ENCODE measurements around the gene TDRD7. TPM values are rescaled to one million over a fixed set of nuclear protein-coding genes. Genes with fewer than 3 reads are reported as not detected.

TDRD7 gene
- total RNA-seq, 3 donors from 2014 or later (not counting 1 experiment from before 2014, with no cell fraction given), result 9.8 to 16.4 (median 16.3) TPM

DNA sequence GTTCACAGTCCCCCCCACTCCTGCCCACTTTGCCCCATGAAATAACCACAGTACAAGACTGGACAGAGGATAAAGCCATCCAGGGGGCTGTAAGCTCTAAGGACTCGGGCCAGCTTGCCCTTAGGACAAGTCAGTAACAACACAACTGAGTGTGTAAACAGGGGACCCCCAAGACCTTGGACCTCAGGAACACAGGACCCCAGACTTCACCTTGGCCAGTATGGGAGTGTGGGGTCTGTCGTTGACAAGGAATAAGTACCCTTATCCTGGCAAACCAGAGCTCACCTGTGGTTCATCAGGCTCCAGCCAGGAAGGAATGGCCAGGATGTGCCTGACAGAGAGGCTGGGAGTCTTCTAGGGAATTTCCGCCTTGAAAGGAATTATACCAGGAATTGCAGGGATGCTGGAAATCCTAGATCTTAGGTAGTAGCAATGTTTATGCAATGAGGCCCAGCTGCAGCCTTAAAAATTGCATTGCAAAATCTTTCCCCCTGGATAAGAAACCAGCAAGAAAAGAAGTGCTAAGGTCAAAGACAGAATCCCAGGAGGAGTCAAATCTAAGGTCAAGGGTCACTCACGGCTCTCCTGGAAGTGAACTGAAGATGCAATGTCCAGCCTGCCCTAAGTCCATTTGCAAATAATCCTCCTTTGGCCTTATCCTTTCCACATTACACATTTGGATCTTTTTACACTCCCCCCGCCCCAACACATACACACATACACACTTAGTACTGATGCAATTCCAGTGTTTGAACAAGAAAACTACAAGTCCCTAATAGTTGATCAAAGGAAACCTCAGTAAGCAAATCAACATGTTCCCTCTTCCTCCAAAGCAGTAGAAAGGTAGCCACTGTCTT is 27.3 kb upstream of the TDRD7 start:
- no peak for ATAC-seq
- H3K4me1 ChIP-seq (ENCODE audit: control insufficient read depth, insufficient read depth, low read length), result peaks cover 28% of the 10 kb centered on the region
- H3K36me3 ChIP-seq (ENCODE audit: control insufficient read depth, insufficient read depth, low read length), result no peaks in the 10 kb centered on the region
- H3K4me3 ChIP-seq (ENCODE audit: low read length), result no peak overlapping the region
- H3K27ac ChIP-seq (ENCODE audit: low read length), result no peak overlapping the region
- no peaks in the 10 kb centered on the region for H3K9me3 ChIP-seq (ENCODE audit: control insufficient read depth, insufficient read depth, low read length)
- no peak overlapping the region for H3K4me3 Mint-ChIP-seq
- intact Hi-C loops (cut with micrococcal nuclease), result no loop called here
- no peaks in the 10 kb centered on the region for H3K36me3 Mint-ChIP-seq
- H3K27ac Mint-ChIP-seq, result no peak overlapping the region
- peaks cover 6 to 7% of the 10 kb centered on the region in 2 donors for H3K27me3 Mint-ChIP-seq (ENCODE audit: low read depth in 2 of 2)
- H3K9me3 Mint-ChIP-seq, result no peaks in the 10 kb centered on the region
- H3K27me3 ChIP-seq (ENCODE audit: control insufficient read depth, insufficient read depth, low read length), result peaks cover 2% of the 10 kb centered on the region
- WGBS (ENCODE audit: insufficient coverage), result 81% methylated on average over 5 of the region's 5 CpGs
- peaks cover 0 to 17% of the 10 kb centered on the region in 2 donors for H3K4me1 Mint-ChIP-seq
- TF ChIP-seq, protein P1, sequence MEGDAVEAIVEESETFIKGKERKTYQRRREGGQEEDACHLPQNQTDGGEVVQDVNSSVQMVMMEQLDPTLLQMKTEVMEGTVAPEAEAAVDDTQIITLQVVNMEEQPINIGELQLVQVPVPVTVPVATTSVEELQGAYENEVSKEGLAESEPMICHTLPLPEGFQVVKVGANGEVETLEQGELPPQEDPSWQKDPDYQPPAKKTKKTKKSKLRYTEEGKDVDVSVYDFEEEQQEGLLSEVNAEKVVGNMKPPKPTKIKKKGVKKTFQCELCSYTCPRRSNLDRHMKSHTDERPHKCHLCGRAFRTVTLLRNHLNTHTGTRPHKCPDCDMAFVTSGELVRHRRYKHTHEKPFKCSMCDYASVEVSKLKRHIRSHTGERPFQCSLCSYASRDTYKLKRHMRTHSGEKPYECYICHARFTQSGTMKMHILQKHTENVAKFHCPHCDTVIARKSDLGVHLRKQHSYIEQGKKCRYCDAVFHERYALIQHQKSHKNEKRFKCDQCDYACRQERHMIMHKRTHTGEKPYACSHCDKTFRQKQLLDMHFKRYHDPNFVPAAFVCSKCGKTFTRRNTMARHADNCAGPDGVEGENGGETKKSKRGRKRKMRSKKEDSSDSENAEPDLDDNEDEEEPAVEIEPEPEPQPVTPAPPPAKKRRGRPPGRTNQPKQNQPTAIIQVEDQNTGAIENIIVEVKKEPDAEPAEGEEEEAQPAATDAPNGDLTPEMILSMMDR (IDR thresholded peaks at IDR 0.05), result no peak
- DNase-seq, result no peak

DNA sequence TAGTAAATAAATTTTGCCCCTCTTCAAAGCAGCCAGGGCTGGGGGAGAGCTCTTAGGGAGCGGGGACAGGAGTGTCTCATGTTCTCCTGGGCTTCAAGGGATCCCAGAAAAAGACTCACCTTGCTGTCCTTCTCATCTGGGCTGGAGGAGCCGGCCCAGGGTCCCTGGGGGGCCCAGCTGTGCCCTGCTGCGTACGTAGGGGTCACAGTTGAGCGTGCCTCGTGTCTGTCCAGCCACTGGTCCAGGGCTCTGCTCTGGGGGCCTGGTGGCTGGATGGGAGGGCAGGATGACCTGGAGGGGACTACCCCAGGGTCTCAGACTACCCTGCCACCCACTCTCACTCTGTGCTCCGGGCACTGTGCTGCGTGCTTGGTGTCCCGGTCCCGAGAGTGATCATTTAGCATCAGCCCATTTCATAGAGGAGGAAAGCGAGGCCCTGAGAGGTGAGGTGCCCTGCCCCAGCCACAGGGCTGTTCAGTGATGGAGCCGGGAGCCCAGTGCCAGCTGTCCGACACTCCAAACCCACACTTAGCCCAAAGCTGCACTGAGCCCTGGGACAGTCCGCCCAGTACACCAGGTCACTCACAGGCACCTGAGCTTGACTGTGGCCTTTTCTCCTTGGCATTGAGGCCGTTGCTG is 26.2 kb upstream of the TDRD7 start:
- H3K9me3 Mint-ChIP-seq, result no peaks in the 10 kb centered on the region
- intact Hi-C loops (cut with micrococcal nuclease), result no loop called here
- peaks cover 0 to 17% of the 10 kb centered on the region in 2 donors for H3K4me1 Mint-ChIP-seq
- ATAC-seq, result no peak
- DNase-seq, result no peak
- Histone ChIP-seq H3K36me3 (ENCODE audit: control insufficient read depth, insufficient read depth, low read length) (no peaks in the 10 kb centered on the region), H3K9me3 (ENCODE audit: control insufficient read depth, insufficient read depth, low read length) (no peaks in the 10 kb centered on the region), H3K4me1 (ENCODE audit: control insufficient read depth, insufficient read depth, low read length) (peaks cover 28% of the 10 kb centered on the region), H3K27ac (ENCODE audit: low read length) (no peak overlapping the region), H3K27me3 (ENCODE audit: control insufficient read depth, insufficient read depth, low read length) (peaks cover 2% of the 10 kb centered on the region), H3K4me3 (ENCODE audit: low read length) (no peak overlapping the region)
- peaks cover 6 to 7% of the 10 kb centered on the region in 2 donors for H3K27me3 Mint-ChIP-seq (ENCODE audit: low read depth in 2 of 2)
- TF ChIP-seq, protein P1 (IDR thresholded peaks at IDR 0.05), result no peak
- H3K4me3 Mint-ChIP-seq, result no peak overlapping the region
- no peaks in the 10 kb centered on the region for H3K36me3 Mint-ChIP-seq
- H3K27ac Mint-ChIP-seq, result no peak overlapping the region
- 84% methylated on average over 15 of the region's 15 CpGs for WGBS (ENCODE audit: insufficient coverage)

DNA sequence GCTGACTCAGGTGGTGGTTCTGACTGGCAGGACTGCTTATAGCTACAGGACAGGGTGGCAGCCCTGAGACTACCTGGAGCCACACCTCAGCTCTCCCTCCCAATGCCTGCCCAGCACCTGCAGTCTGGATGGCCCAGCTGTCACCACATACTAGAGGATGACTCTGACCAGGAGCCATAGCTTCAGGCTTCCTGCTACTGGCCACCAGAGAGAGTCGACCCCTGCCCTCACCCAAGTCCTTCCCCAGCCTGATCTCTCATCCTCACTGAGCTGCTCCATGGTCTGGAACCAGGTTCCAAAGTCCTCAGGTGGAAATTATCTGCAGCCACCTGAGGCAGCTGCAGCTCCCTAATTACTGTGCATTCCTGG is 25.6 kb upstream of the TDRD7 start:
- Mint-ChIP-seq H3K4me3 (no peak overlapping the region), H3K27ac (no peak overlapping the region), H3K27me3 (ENCODE audit: low read depth in 2 of 2) (peaks cover 6 to 8% of the 10 kb centered on the region in 2 donors), H3K4me1 (peaks cover 0 to 17% of the 10 kb centered on the region in 2 donors), H3K9me3 (no peaks in the 10 kb centered on the region), H3K36me3 (no peaks in the 10 kb centered on the region)
- no peak for DNase-seq
- Histone ChIP-seq H3K27me3 (ENCODE audit: control insufficient read depth, insufficient read depth, low read length) (peaks cover 2% of the 10 kb centered on the region), H3K9me3 (ENCODE audit: control insufficient read depth, insufficient read depth, low read length) (no peaks in the 10 kb centered on the region), H3K4me1 (ENCODE audit: control insufficient read depth, insufficient read depth, low read length) (peaks cover 28% of the 10 kb centered on the region), H3K36me3 (ENCODE audit: control insufficient read depth, insufficient read depth, low read length) (no peaks in the 10 kb centered on the region), H3K4me3 (ENCODE audit: low read length) (no peak overlapping the region), H3K27ac (ENCODE audit: low read length) (no peak overlapping the region)
- no peak for ATAC-seq
- WGBS (ENCODE audit: insufficient coverage), result 53% methylated on average over 1 of the region's 1 CpG
- TF ChIP-seq, protein P1 (IDR thresholded peaks at IDR 0.05), result no peak
- intact Hi-C loops (cut with micrococcal nuclease), result no loop called here
